MM.1S (cell line): ENCODE results near the gene FBXO3.
"Not testable (repeated sequence)": the region's sequence is repeated elsewhere in the genome, so short reads cannot be mapped to it uniquely, and the experiment has no call there.

Experiments
- DNase-seq: peaks from one replicate; pipeline ENCODE4 v3.0.0-alpha.2; 2015
- H2AFZ ChIP-seq: fragments of 300-600 bp; sonication (generic); 2 replicates; pipeline ENCODE4 v1.6.0; 2016; ENCODE audit warnings: antibody characterized with exemption, low read length
- H3F3A ChIP-seq: fragments of 300-600 bp; sonication (generic); 2 replicates; pipeline ENCODE4 v1.6.1; 2016; ENCODE audit warnings: mild to moderate bottlenecking, antibody characterized with exemption, low read length, moderate library complexity, mixed read lengths; ENCODE audit not compliant: insufficient read depth
- H3K27ac ChIP-seq: fragments of 300-600 bp; sonication (generic); 2 replicates; pipeline ENCODE4 v1.5.1; 2016; ENCODE audit warnings: mild to moderate bottlenecking, low read length
- H3K27me3 ChIP-seq: fragments of 300-600 bp; sonication (generic); replicated peaks from 2 replicates; pipeline ENCODE4 v1.6.0; 2016; ENCODE audit warnings: low read length; ENCODE audit not compliant: insufficient read depth
- H3K36me3 ChIP-seq: fragments of 300-600 bp; sonication (generic); replicated peaks from 2 replicates; pipeline ENCODE4 v1.6.1; 2016; ENCODE audit warnings: mild to moderate bottlenecking, low read length, mixed read lengths; ENCODE audit not compliant: insufficient read depth
- H3K4me1 ChIP-seq: fragments of 300-600 bp; sonication (generic); 2 replicates; pipeline ENCODE4 v1.6.1; 2016; ENCODE audit warnings: low read length, mixed read lengths
- H3K4me2 ChIP-seq: fragments of 300-600 bp; sonication (generic); 2 replicates; pipeline ENCODE4 v1.6.0; 2016; ENCODE audit warnings: low read depth, low read length
- H3K4me3 ChIP-seq: fragments of 300-600 bp; sonication (generic); 2 replicates; pipeline ENCODE4 v1.5.1; 2016; ENCODE audit warnings: low read length, mixed read lengths
- H3K79me2 ChIP-seq: fragments of 300-600 bp; sonication (generic); 2 replicates; pipeline ENCODE4 v1.6.1; 2016; ENCODE audit warnings: mixed run types, low read length, mixed read lengths
- H3K9ac ChIP-seq: fragments of 300-600 bp; sonication (generic); 2 replicates; pipeline ENCODE4 v1.6.1; 2016; ENCODE audit warnings: low read length, mixed read lengths
- H3K9me2 ChIP-seq: fragments of 300-600 bp; sonication (generic); replicated peaks from 2 replicates; pipeline ENCODE4 v1.6.1; 2016; ENCODE audit warnings: mild to moderate bottlenecking, low read length, mixed read lengths; ENCODE audit not compliant: insufficient read depth
- H3K9me3 ChIP-seq: fragments of 300-600 bp; sonication (generic); replicated peaks from 2 replicates; pipeline ENCODE4 v1.6.1; 2016; ENCODE audit warnings: mild to moderate bottlenecking, low read length, mixed read lengths; ENCODE audit not compliant: insufficient read depth
- H4K20me1 ChIP-seq: fragments of 300-600 bp; sonication (generic); 2 replicates; pipeline ENCODE4 v1.6.1; 2016; ENCODE audit warnings: mild to moderate bottlenecking, low read length, moderate library complexity, mixed read lengths; ENCODE audit not compliant: insufficient read depth
- CTCF ChIP-seq: fragments of 300-600 bp; sonication (generic); IDR thresholded peaks from 2 replicates; pipeline ENCODE4 v1.5.1; 2016; ENCODE audit warnings: antibody characterized with exemption, low read length, mixed read lengths
- EZH2 ChIP-seq: fragments of 300-600 bp; sonication (generic); optimal IDR thresholded peaks from 2 replicates; pipeline ENCODE3; 2017; ENCODE audit warnings: low read depth, mild to moderate bottlenecking, antibody characterized with exemption, low read length, mixed read lengths
- EZH2phosphoT487 ChIP-seq: fragments of 300-600 bp; sonication (generic); IDR thresholded peaks from 2 replicates; pipeline ENCODE4 v1.6.1; 2018; ENCODE audit warnings: antibody characterized with exemption, low read length

FBXO3 gene

GRCh38 chr11:33801821-33802193, 27.5 kb upstream of the FBXO3 start:
- Histone ChIP-seq H4K20me1 (no peaks in the 10 kb centered on the region), H3K79me2 (no peaks in the 10 kb centered on the region), H3K9me2 (no peaks in the 10 kb centered on the region), H3K36me3 (no peaks in the 10 kb centered on the region), H3K27me3 (no peaks in the 10 kb centered on the region; the same call in 1 of the 2 replicates), H3K4me3 (peak overlapping the region; percentile 54), H2AFZ (peak overlapping the region; percentile 58), H3K9ac (no peak overlapping the region; the same call in 1 of the 2 replicates), H3K27ac (no peak overlapping the region), H3F3A (no peaks in the 10 kb centered on the region), H3K4me1 (peaks cover 11% of the 10 kb centered on the region; the same call in 1 of the 2 replicates), H3K4me2 (peak overlapping the region; percentile 78), H3K9me3 (no peaks in the 10 kb centered on the region)
- DNase-seq, result no peak
- no peak for TF ChIP-seq CTCF
- TF ChIP-seq EZH2, result no peak
- TF ChIP-seq EZH2phosphoT487, result no peak

- Histone ChIP-seq H3K4me3 (no peak overlapping the region), H3K36me3 (no peaks in the 10 kb centered on the region), H2AFZ (no peak overlapping the region), H3K9me2 (no peaks in the 10 kb centered on the region), H3K4me2 (peak overlapping the region; percentile 9; the same call in 1 of the 2 replicates), H4K20me1 (no peaks in the 10 kb centered on the region), H3F3A (no peaks in the 10 kb centered on the region), H3K4me1 (peaks cover 11% of the 10 kb centered on the region; the same call in 1 of the 2 replicates), H3K79me2 (no peaks in the 10 kb centered on the region), H3K27ac (no peak overlapping the region), H3K9me3 (no peaks in the 10 kb centered on the region), H3K9ac (no peak overlapping the region), H3K27me3 (no peaks in the 10 kb centered on the region; the same call in 1 of the 2 replicates)
- TF ChIP-seq EZH2phosphoT487, result no peak
- TF ChIP-seq CTCF, result no peak
- TF ChIP-seq EZH2, result no peak
- DNase-seq, result no peak
Measured at GRCh38 chr11:33797879-33798278, 23.6 kb upstream of the FBXO3 start.

- no peak overlapping the region for H3K27ac ChIP-seq
- 0 out of 2 replicates have a peak, but pooled peaks cover 5% of the 10 kb centered on the region for H3K4me1 ChIP-seq
- no peaks in the 10 kb centered on the region for H3F3A ChIP-seq
- H2AFZ ChIP-seq, result no peak overlapping the region
- H3K4me2 ChIP-seq, result no peak overlapping the region
- H4K20me1 ChIP-seq, result no peaks in the 10 kb centered on the region
- H3K9me3 ChIP-seq, result no peaks in the 10 kb centered on the region
- H3K4me3 ChIP-seq, result no peak overlapping the region
- no peak overlapping the region for H3K9ac ChIP-seq
- no peaks in the 10 kb centered on the region for H3K79me2 ChIP-seq
- H3K9me2 ChIP-seq, result no peaks in the 10 kb centered on the region
- DNase-seq, result no peak
- H3K27me3 ChIP-seq, result no peaks in the 10 kb centered on the region
- TF ChIP-seq CTCF, result no peak
- TF ChIP-seq EZH2phosphoT487, result no peak
- TF ChIP-seq EZH2, result no peak
- no peaks in the 10 kb centered on the region for H3K36me3 ChIP-seq
Measured at GRCh38 chr11:33790040-33790439, 15.7 kb upstream of the FBXO3 start.

- H4K20me1 ChIP-seq, H3K9me3 ChIP-seq, H3K9me2 ChIP-seq, DNase-seq, H3K27ac ChIP-seq, H3K9ac ChIP-seq, H3K36me3 ChIP-seq, H3K4me1 ChIP-seq, H3K27me3 ChIP-seq, H3K79me2 ChIP-seq, H3F3A ChIP-seq, H2AFZ ChIP-seq, H3K4me3 ChIP-seq, H3K4me2 ChIP-seq: not testable (repeated sequence)
Measured at GRCh38 chr11:33788095-33788494, 13.8 kb upstream of the FBXO3 start.
